ENCODE measurements around the gene SMTNL1.

SMTNL1 gene

GRCh38 chr11:57536947-57537619 is at the start of gene SMTNL1:
TSS of gene SMTNL1 (plus strand) at chr11:57537595. CDS start at chr11:57542643, 5,048 bp downstream.
- DNase-seq: no peak

- no peak for DNase-seq
Observed at GRCh38 chr11:57487920-57488659, 49.3 kb upstream of the SMTNL1 start.

GRCh38 chr11:57490456-57491248 is 46.7 kb upstream of the SMTNL1 start:
- DNase-seq: no peak

- no peak for DNase-seq
Observed at GRCh38 chr11:57491371-57492061, 45.9 kb upstream of the SMTNL1 start.

GRCh38 chr11:57493507-57494503 is 43.6 kb upstream of the SMTNL1 start:
- peak; percentile 31 for DNase-seq

- DNase-seq: no peak
Observed at GRCh38 chr11:57496109-57496820, 41.1 kb upstream of the SMTNL1 start.

- no peak for DNase-seq
Observed at GRCh38 chr11:57497303-57498247, 39.8 kb upstream of the SMTNL1 start.

GRCh38 chr11:57498540-57498939 is 38.9 kb upstream of the SMTNL1 start:
- no peak for DNase-seq

GRCh38 chr11:57499413-57499982 is 37.9 kb upstream of the SMTNL1 start:
- DNase-seq: peak; percentile 90

- no peak for DNase-seq
Observed at GRCh38 chr11:57499983-57500461, 37.4 kb upstream of the SMTNL1 start.

GRCh38 chr11:57500515-57500914 is 36.9 kb upstream of the SMTNL1 start:
- no peak for DNase-seq

- no peak for DNase-seq
Observed at GRCh38 chr11:57500926-57501325, 36.5 kb upstream of the SMTNL1 start.

GRCh38 chr11:57501953-57502352 is 35.4 kb upstream of the SMTNL1 start:
- DNase-seq: no peak

- DNase-seq: no peak
Observed at GRCh38 chr11:57502376-57502775, 35.0 kb upstream of the SMTNL1 start.

GRCh38 chr11:57502870-57503269 is 34.5 kb upstream of the SMTNL1 start:
- DNase-seq: no peak

GRCh38 chr11:57504511-57504910 is 32.9 kb upstream of the SMTNL1 start:
- no peak for DNase-seq

- no peak for DNase-seq
Observed at GRCh38 chr11:57506522-57506921, 30.9 kb upstream of the SMTNL1 start.

- DNase-seq: no peak
Observed at GRCh38 chr11:57508341-57509170, 28.8 kb upstream of the SMTNL1 start.

Data from midbrain (tissue), 1 donor.